ENCODE data around the gene SDK1.
"Not testable (repeated sequence)": the region's sequence is repeated elsewhere in the genome, so short reads cannot be mapped to it uniquely, and the experiment has no call there.

The SDK1 gene

DNA sequence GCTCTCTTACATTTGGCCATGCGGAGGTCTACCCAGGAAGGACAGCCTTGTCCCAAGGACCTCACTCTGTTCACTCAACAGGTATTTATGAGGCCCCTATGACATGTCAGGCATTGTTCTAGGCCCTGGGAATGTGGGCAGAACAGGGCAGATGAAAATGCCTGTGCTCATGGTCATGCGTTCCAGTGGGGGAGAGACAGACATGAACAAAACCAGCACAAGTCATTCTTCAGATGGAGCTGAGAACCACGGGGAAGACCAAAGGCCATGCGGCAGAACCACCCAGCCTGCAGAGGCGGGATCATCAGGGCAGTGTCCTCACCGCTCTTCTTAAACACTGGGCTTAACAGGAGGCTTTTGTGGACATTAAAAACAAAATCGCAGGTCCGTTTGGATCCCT is 636.1 kb downstream of the SDK1 start:
- Mint-ChIP-seq H3K27ac (no peak overlapping the region), H3K36me3 (no peaks in the 10 kb centered on the region), H3K9me3 (no peaks in the 10 kb centered on the region), H3K4me3 (no peak overlapping the region), H3K4me1 (no peaks in the 10 kb centered on the region)
- ATAC-seq (no peak), DNase-seq (ENCODE audit: low spot score in 2 of 2) (no peak)

DNA sequence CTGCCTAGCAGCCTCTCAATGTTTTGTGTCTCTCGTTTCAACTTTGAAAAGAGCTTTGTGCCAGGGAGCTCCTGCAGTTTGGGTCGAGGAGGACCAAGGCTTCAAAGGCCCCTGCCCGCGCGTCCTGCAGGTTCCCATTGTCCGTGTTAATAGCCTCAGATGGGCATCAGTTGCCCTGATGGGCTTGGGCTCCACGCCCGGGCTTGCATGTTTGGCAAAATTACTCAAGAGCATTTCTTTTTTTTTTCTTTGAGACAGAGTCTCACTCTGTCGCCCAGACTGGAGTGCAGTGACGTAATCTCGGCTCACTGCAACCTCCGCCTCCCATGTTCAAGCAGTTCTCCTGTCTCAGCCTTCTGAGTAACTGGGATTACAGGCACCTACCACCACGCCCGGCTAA is 636.6 kb downstream of the SDK1 start:
- no peak overlapping the region for H3K27ac Mint-ChIP-seq
- no peak overlapping the region for H3K4me3 Mint-ChIP-seq

DNA sequence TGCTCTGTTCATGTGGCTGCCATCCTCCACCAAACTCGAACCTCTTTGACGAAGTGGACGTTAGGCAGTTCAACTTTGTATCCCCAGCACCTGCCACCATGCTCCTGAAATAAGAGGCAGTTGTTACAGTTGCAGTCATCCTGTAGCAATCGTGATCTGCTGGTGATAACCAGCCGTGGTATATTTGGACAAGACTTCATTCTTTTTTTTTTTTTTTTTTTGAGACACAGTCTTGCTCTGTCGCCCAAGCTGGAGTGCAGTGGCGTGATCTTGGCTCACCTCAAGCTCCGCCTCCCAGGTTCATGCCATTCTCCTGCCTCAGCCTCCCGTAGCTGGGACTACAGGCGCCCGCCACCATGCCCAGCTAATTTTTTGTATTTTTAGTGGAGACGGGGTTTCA is 640.7 kb downstream of the SDK1 start:
- H3K9me3 Mint-ChIP-seq; H3K4me3 Mint-ChIP-seq; ATAC-seq; H3K36me3 Mint-ChIP-seq; H3K4me1 Mint-ChIP-seq; H3K27ac Mint-ChIP-seq; DNase-seq (ENCODE audit: low spot score in 2 of 2): not testable (repeated sequence)

More for the DNA sequence above, 636.6 kb downstream of the SDK1 start:
- no peaks in the 10 kb centered on the region for H3K4me1 Mint-ChIP-seq
- ATAC-seq (no peak), DNase-seq (ENCODE audit: low spot score in 2 of 2) (no peak)
- H3K36me3 Mint-ChIP-seq: no peaks in the 10 kb centered on the region
- H3K9me3 Mint-ChIP-seq: no peaks in the 10 kb centered on the region

DNA sequence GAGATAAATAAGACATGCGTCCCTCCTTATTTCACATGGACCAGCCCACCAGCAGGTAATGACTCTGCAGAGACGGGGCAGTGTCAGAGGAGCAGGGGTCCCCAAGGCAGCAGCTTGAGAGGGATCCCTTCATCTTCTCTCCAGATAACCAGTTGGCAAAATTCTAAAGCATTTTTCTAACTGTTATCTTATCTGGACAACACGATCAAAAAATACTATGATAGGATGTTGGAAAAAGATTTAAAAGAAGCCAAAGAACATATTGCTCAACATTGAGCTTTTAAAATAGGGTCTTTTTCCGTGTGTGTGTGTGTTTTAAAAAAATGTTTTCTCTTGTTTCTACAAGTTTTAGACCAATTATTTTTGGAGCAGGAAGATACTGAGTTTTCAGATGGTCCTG is 641.2 kb downstream of the SDK1 start:
- Mint-ChIP-seq H3K9me3 (peaks cover 3% of the 10 kb centered on the region), H3K4me3 (no peak overlapping the region), H3K27ac (no peak overlapping the region), H3K4me1 (no peaks in the 10 kb centered on the region), H3K36me3 (no peaks in the 10 kb centered on the region)
- ATAC-seq (no peak), DNase-seq (ENCODE audit: low spot score in 2 of 2) (no peak)

- Mint-ChIP-seq H3K36me3 (no peaks in the 10 kb centered on the region), H3K4me3 (no peak overlapping the region), H3K27ac (no peak overlapping the region), H3K4me1 (no peaks in the 10 kb centered on the region), H3K9me3 (peaks cover 3% of the 10 kb centered on the region)
- ATAC-seq (no peak), DNase-seq (ENCODE audit: low spot score in 2 of 2) (no peak)
These were observed 642.0 kb downstream of the SDK1 start for GRCh38 chr7:3942816-3943745.

DNA sequence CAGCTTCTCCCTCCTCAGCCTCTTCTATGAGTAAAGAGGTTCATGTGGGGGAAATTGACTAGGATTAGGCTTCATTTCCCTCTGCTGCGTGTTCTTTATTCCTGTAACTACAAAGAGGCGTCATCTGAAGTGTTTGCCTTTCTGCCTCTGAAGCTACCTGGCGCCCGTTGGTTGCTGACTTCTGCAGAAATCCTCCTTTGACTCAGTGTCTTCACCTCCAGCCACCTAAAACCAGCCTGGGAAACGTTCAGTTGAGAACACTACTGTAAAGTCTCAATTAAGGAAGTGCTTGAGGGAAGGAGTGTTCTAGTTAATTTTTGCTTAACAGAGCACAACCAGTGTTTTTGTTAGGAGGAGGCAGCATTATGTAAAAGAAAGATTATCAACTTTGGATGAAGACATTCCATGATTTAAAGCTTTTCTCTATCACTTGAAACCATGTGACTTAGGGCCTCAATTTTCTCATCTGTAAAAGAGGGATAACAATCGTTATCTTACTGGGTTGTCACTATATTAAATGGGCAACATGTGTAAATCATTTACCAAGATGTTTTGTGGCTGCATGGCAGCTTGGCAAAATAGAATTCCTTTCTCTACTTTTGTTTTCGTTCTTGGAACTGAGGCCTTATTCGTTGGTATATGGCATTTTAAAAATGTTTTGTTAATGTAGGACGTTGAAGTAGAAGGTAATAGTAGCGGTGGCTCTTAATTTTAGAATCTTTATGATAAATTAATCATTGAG is 642.9 kb downstream of the SDK1 start:
- H3K4me3 Mint-ChIP-seq: no peak overlapping the region
- H3K4me1 Mint-ChIP-seq: no peaks in the 10 kb centered on the region
- no peaks in the 10 kb centered on the region for H3K36me3 Mint-ChIP-seq
- H3K9me3 Mint-ChIP-seq: peaks cover 3% of the 10 kb centered on the region
- no peak for DNase-seq (ENCODE audit: low spot score in 2 of 2)
- no peak for ATAC-seq
- no peak overlapping the region for H3K27ac Mint-ChIP-seq

- Mint-ChIP-seq H3K4me3 (no peak overlapping the region), H3K27ac (no peak overlapping the region), H3K36me3 (no peaks in the 10 kb centered on the region), H3K4me1 (no peaks in the 10 kb centered on the region), H3K9me3 (peaks cover 3% of the 10 kb centered on the region)
- DNase-seq (ENCODE audit: low spot score in 2 of 2) (no peak), ATAC-seq (no peak)
These were observed 648.2 kb downstream of the SDK1 start for GRCh38 chr7:3949242-3949640.

DNA sequence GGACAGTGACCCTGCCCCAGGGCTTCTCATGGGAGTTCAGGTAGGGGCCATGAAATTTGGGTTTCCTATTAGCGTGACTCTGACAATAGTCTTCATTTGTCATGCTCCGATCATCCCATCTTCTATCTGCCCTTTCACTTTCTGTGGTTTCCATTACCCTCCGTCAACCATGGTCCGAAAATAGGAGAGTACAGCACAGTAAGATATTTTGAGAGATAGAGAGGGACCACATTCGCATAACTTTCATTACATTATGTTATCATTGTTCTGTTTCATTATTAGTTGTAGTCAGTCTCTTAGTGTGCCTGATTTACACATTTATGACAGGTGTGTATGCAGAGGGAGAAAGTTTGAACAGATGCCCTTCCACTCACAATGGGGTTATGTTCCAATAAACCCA is 649.2 kb downstream of the SDK1 start:
- DNase-seq (ENCODE audit: low spot score in 2 of 2) (no peak), ATAC-seq (no peak)
- no peak overlapping the region for H3K27ac Mint-ChIP-seq
- no peaks in the 10 kb centered on the region for H3K4me1 Mint-ChIP-seq
- no peaks in the 10 kb centered on the region for H3K9me3 Mint-ChIP-seq
- H3K36me3 Mint-ChIP-seq: no peaks in the 10 kb centered on the region
- H3K4me3 Mint-ChIP-seq: no peak overlapping the region

- H3K4me1 Mint-ChIP-seq: no peaks in the 10 kb centered on the region
- DNase-seq (ENCODE audit: low spot score in 2 of 2) (no peak), ATAC-seq (no peak)
- no peaks in the 10 kb centered on the region for H3K36me3 Mint-ChIP-seq
- no peak overlapping the region for H3K4me3 Mint-ChIP-seq
- H3K27ac Mint-ChIP-seq: no peak overlapping the region
- no peaks in the 10 kb centered on the region for H3K9me3 Mint-ChIP-seq
These were observed 650.4 kb downstream of the SDK1 start for GRCh38 chr7:3951316-3952055.

- Mint-ChIP-seq H3K4me1 (no peaks in the 10 kb centered on the region), H3K27ac (no peak overlapping the region), H3K9me3 (no peaks in the 10 kb centered on the region), H3K36me3 (no peaks in the 10 kb centered on the region), H3K4me3 (no peak overlapping the region)
- DNase-seq (ENCODE audit: low spot score in 2 of 2) (no peak), ATAC-seq (no peak)
These were observed 652.1 kb downstream of the SDK1 start for GRCh38 chr7:3953133-3953532.

- Mint-ChIP-seq H3K4me3 (no peak overlapping the region), H3K36me3 (no peaks in the 10 kb centered on the region), H3K4me1 (no peaks in the 10 kb centered on the region), H3K9me3 (no peaks in the 10 kb centered on the region), H3K27ac (no peak overlapping the region)
- DNase-seq (ENCODE audit: low spot score in 2 of 2) (no peak), ATAC-seq (no peak)
These were observed 652.9 kb downstream of the SDK1 start for GRCh38 chr7:3953946-3954345.

- no peaks in the 10 kb centered on the region for H3K36me3 Mint-ChIP-seq
- H3K4me1 Mint-ChIP-seq: no peaks in the 10 kb centered on the region
- H3K4me3 Mint-ChIP-seq: no peak overlapping the region
- DNase-seq (ENCODE audit: low spot score in 2 of 2): no peak
- no peak for ATAC-seq
- H3K27ac Mint-ChIP-seq: no peak overlapping the region
- no peaks in the 10 kb centered on the region for H3K9me3 Mint-ChIP-seq
These were observed 654.0 kb downstream of the SDK1 start for GRCh38 chr7:3955026-3955425.

GRCh38 chr7:3955751-3956696 is 655.0 kb downstream of the SDK1 start:
- Mint-ChIP-seq H3K27ac (no peak overlapping the region), H3K36me3 (no peaks in the 10 kb centered on the region), H3K4me1 (no peaks in the 10 kb centered on the region), H3K9me3 (no peaks in the 10 kb centered on the region), H3K4me3 (no peak overlapping the region)
- DNase-seq (ENCODE audit: low spot score in 2 of 2): no peak
- ATAC-seq: peak; percentile 78

- no peak overlapping the region for H3K27ac Mint-ChIP-seq
- H3K4me3 Mint-ChIP-seq: no peak overlapping the region
These were observed 655.9 kb downstream of the SDK1 start for GRCh38 chr7:3956949-3957348.

More at GRCh38 chr7:3956949-3957348, 655.9 kb downstream of the SDK1 start:
- DNase-seq (ENCODE audit: low spot score in 2 of 2) (no peak), ATAC-seq (no peak)
- no peaks in the 10 kb centered on the region for H3K9me3 Mint-ChIP-seq
- no peaks in the 10 kb centered on the region for H3K4me1 Mint-ChIP-seq
- H3K36me3 Mint-ChIP-seq: no peaks in the 10 kb centered on the region

Measured in stimulated activated effector memory CD8-positive, alpha-beta T cell treated with anti-CD3 and anti-CD28 coated beads, Interleukin-12 subunit alpha, Interleukin-12 subunit beta, amount 100 ng/mL, for 72 hours (primary cell).